A549 (cell line): ENCODE results near the gene GALNT5.

Experiments used
- EP300 ChIP-seq, 2 experiments: fragments of >200 bp; sonication (Bioruptor Twin); formaldehyde crosslinking; IDR thresholded peaks; 2 replicates in 1 of 2; 3 replicates in 1 of 2; pipeline ENCODE4 v1.6.1; 2016 to 2017
- FOXS1 ChIP-seq: fragments of 250-450 bp; sonication (Bioruptor Pico); IDR thresholded peaks from 2 replicates; pipeline ENCODE4 v1.5.0; 2020; ENCODE audit warnings: mild to moderate bottlenecking, moderate library complexity
- GATA3 ChIP-seq: IDR thresholded peaks from 2 replicates; pipeline ENCODE4 v1.6.1; 2012; ENCODE audit warnings: borderline replicate concordance
- HDAC2 ChIP-seq: fragments of 200-600 bp; sonication (generic); IDR thresholded peaks from 2 replicates; pipeline ENCODE4 v1.6.1; 2016
- JUN ChIP-seq, 2 experiments: fragments of >200 bp; sonication (Bioruptor Twin); formaldehyde crosslinking; IDR thresholded peaks; 2 replicates in 1 of 2; 3 replicates in 1 of 2; pipeline ENCODE4 v1.6.1; 2016 to 2017
- JUNB ChIP-seq: fragments of >200 bp; sonication (Bioruptor Twin); formaldehyde crosslinking; IDR thresholded peaks from 2 replicates; pipeline ENCODE4 v1.6.1; 2016
- POLR2A ChIP-seq: IDR thresholded peaks from 2 replicates; pipeline ENCODE4 v1.6.1; 2012; ENCODE audit warnings: mild to moderate bottlenecking, low read length
- RAD21 ChIP-seq, 2 experiments: fragments of >200 bp in 1 of 2; sonication (Bioruptor Twin) in 1 of 2; formaldehyde crosslinking in 1 of 2; IDR thresholded peaks in 1 of 2; conservative IDR thresholded peaks in 1 of 2; 2 replicates in 1 of 2; 3 replicates in 1 of 2; pipeline ENCODE4 v1.6.1; 2012 to 2018; ENCODE audit warnings: inconsistent platforms in 1 of 2
- RNF2 ChIP-seq: fragments of 200-600 bp; sonication (generic); IDR thresholded peaks from 2 replicates; pipeline ENCODE4 v1.6.1; 2016; ENCODE audit warnings: low read depth, mild to moderate bottlenecking, antibody characterized with exemption, moderate library complexity, borderline replicate concordance
- TF ChIP-seq, protein P1 (sequence below): fragments of >200 bp; sonication (Bioruptor Twin); formaldehyde crosslinking; IDR thresholded peaks from 3 replicates; pipeline ENCODE4 v1.5.1; 2016
- TF ChIP-seq, protein P2 (sequence below): IDR thresholded peaks from 2 replicates; pipeline ENCODE4 v1.6.1; 2012
- TF ChIP-seq, protein P3 (sequence below): fragments of 200-600 bp; sonication (generic); IDR thresholded peaks from 2 replicates; pipeline ENCODE4 v1.6.1; 2016; ENCODE audit warnings: antibody characterized with exemption, mild to moderate bottlenecking, moderate library complexity

DNA sequence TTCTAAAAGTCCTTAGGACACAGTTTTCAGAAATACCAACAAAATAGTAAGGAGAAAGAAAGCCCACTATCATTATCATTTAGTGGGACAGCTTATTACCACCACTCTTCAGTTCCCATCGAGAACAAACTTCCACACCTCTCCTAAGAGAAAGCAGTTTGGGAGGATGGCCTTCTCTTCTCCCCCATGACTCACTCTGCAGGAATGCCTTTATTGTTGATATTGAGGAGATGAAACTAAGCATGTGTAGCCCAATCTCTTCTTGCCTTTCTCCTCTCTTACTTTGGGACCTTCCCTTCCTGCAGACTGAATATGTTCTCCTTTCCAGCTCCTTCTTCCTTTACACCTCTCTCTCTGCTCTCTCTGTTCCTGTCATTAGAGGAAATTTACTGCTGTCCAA lies 98.1 kb downstream of the GALNT5 start:
- TF ChIP-seq, protein P1, sequence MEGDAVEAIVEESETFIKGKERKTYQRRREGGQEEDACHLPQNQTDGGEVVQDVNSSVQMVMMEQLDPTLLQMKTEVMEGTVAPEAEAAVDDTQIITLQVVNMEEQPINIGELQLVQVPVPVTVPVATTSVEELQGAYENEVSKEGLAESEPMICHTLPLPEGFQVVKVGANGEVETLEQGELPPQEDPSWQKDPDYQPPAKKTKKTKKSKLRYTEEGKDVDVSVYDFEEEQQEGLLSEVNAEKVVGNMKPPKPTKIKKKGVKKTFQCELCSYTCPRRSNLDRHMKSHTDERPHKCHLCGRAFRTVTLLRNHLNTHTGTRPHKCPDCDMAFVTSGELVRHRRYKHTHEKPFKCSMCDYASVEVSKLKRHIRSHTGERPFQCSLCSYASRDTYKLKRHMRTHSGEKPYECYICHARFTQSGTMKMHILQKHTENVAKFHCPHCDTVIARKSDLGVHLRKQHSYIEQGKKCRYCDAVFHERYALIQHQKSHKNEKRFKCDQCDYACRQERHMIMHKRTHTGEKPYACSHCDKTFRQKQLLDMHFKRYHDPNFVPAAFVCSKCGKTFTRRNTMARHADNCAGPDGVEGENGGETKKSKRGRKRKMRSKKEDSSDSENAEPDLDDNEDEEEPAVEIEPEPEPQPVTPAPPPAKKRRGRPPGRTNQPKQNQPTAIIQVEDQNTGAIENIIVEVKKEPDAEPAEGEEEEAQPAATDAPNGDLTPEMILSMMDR, result no peak
- no peak for TF ChIP-seq RNF2
- TF ChIP-seq JUN (IDR thresholded peaks at IDR 0.05), result no peak
- TF ChIP-seq, protein P2, sequence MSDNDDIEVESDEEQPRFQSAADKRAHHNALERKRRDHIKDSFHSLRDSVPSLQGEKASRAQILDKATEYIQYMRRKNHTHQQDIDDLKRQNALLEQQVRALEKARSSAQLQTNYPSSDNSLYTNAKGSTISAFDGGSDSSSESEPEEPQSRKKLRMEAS, result no peak
- no peak for TF ChIP-seq EP300 (IDR thresholded peaks at IDR 0.05)
- TF ChIP-seq HDAC2, result no peak
- TF ChIP-seq, protein P3, sequence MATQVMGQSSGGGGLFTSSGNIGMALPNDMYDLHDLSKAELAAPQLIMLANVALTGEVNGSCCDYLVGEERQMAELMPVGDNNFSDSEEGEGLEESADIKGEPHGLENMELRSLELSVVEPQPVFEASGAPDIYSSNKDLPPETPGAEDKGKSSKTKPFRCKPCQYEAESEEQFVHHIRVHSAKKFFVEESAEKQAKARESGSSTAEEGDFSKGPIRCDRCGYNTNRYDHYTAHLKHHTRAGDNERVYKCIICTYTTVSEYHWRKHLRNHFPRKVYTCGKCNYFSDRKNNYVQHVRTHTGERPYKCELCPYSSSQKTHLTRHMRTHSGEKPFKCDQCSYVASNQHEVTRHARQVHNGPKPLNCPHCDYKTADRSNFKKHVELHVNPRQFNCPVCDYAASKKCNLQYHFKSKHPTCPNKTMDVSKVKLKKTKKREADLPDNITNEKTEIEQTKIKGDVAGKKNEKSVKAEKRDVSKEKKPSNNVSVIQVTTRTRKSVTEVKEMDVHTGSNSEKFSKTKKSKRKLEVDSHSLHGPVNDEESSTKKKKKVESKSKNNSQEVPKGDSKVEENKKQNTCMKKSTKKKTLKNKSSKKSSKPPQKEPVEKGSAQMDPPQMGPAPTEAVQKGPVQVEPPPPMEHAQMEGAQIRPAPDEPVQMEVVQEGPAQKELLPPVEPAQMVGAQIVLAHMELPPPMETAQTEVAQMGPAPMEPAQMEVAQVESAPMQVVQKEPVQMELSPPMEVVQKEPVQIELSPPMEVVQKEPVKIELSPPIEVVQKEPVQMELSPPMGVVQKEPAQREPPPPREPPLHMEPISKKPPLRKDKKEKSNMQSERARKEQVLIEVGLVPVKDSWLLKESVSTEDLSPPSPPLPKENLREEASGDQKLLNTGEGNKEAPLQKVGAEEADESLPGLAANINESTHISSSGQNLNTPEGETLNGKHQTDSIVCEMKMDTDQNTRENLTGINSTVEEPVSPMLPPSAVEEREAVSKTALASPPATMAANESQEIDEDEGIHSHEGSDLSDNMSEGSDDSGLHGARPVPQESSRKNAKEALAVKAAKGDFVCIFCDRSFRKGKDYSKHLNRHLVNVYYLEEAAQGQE, result no peak
- TF ChIP-seq RAD21 (conservative IDR thresholded peaks at IDR 0.05 in 1 of 2, IDR thresholded peaks at IDR 0.05 in 1 of 2), result no peak
- TF ChIP-seq POLR2A, result no peak
- no peak for TF ChIP-seq GATA3
- TF ChIP-seq JUNB, result no peak
- no peak for TF ChIP-seq FOXS1 (CRISPR knock-in tag)
